Testis (tissue), 5 donors: ENCODE data around the gene PRAF2. TPM values are rescaled to one million over a fixed set of nuclear protein-coding genes. Genes with fewer than 3 reads are reported as not detected.

Source experiments
- DNase-seq: peaks from one replicate; pipeline ENCODE4 v3.0.0-alpha.2; 2019
- H3K27ac ChIP-seq, 2 donors: fragments of 200-600 bp; sonication (generic); one replicate each; pipeline ENCODE4 v1.5.1; 2019
- H3K27me3 ChIP-seq: fragments of 200-600 bp; sonication (generic); one replicate; pipeline ENCODE4 v1.5.1; 2019
- H3K36me3 ChIP-seq: fragments of 200-600 bp; sonication (generic); one replicate; pipeline ENCODE4 v1.5.1; 2017; ENCODE audit warnings: low read depth; ENCODE audit errors: missing control alignments
- H3K4me1 ChIP-seq: fragments of 200-600 bp; sonication (generic); one replicate; pipeline ENCODE4 v1.5.1; 2019
- H3K4me3 ChIP-seq, 2 donors: fragments of 200-600 bp; sonication (generic); one replicate each; pipeline ENCODE4 v1.5.1; 2017 to 2019
- H3K9me3 ChIP-seq: fragments of 200-600 bp; sonication (generic); one replicate; pipeline ENCODE4 v1.5.1; 2017
- CTCF ChIP-seq, 3 experiments: fragments of 450-650 bp in 2 of 3; fragments of 200-600 bp in 1 of 3; sonication (generic) in 1 of 3; IDR thresholded peaks; one replicate each; pipeline ENCODE4 v1.5.1; 2016 to 2019; ENCODE audit warnings: antibody characterized with exemption in 3 of 3, mild to moderate bottlenecking in 2 of 3, moderate library complexity in 1 of 3
- POLR2A ChIP-seq: fragments of 450-650 bp; IDR thresholded peaks from one replicate; pipeline ENCODE4 v1.6.1; 2017; ENCODE audit warnings: antibody characterized with exemption, mild to moderate bottlenecking, moderate library complexity
- WGBS, 2 donors: methylation state at CpG; one replicate each; pipeline ENCODE4 v1.1.5; 2018; 5-methylcytosine and 5-hydroxymethylcytosine counted together
- intact Hi-C: fragments of 100-400 bp; cut with DNase I; formaldehyde crosslinking; loops from one replicate; pipeline ENCODE4 v1.15.1; 2023; ENCODE audit warnings: low total_unique reads
- long read RNA-seq, 2 donors: transcript quantifications; one replicate each; lab custom pipeline, GENCODE V29; 2026
- polyA plus RNA-seq: library from polyadenylated mRNA; stranded (reverse); fragments of 350-450 nt; fragmentation: Illumina TruSeq; extraction: RNeasy Lipid Tissue Mini Kit (QIAGEN cat#74804); gene quantifications from one replicate; pipeline ENCODE4 v1.2.3, GENCODE V29; 2014; ENCODE audit warnings: low read depth, low replicate concordance; ENCODE audit not compliant: insufficient read depth
- total RNA-seq, 2 donors: library from RNA; depleted of rRNA; stranded (reverse); fragments of >200 nt; gene quantifications; one replicate each; pipeline ENCODE4 v1.2.3, GENCODE V29; 2016

The PRAF2 gene
- total RNA-seq (10 to 100 TPM; 43.7 to 58.7 TPM), polyA plus RNA-seq (60.9 TPM)
- long read RNA-seq, donor 1, transcript PRAF2-202 (3 exons, 1,334 nt) = major isoform, 52 of 55 reads
- long read RNA-seq, donor 1, partial matches to known transcripts = 0 of 55 reads
- long read RNA-seq, donor 1, other reads (novel, unspliced or antisense) = 0 of 55 reads
- long read RNA-seq, donor 2, transcript PRAF2-202 (3 exons, 1,334 nt) = major isoform, 49 of 50 reads
- long read RNA-seq, donor 2, partial matches to known transcripts = 0 of 50 reads
- long read RNA-seq, donor 2, other reads (novel, unspliced or antisense) = 0 of 50 reads

GRCh38 chrX:49073601-49074575 lies at the start of gene PRAF2:
PRAF2 (minus strand) TSS chrX:49074002; CDS start chrX:49073987, 15 bp downstream.
- Histone ChIP-seq H3K4me3 (peak within 1 kb of the TSS; percentile 49 to 64), H3K4me1 (peaks cover 4% of the 10 kb centered on the region), H3K9me3 (no peaks in the 10 kb centered on the region), H3K27ac (peak within 1 kb of the TSS in 1 of 2 donors; percentile 72), H3K36me3 (no peaks in the 10 kb centered on the region), H3K27me3 (no peaks in the 10 kb centered on the region)
- DNase-seq = peak; percentile 95
- intact Hi-C loops = no loop called here
- TF ChIP-seq POLR2A = no peak
- no peak for TF ChIP-seq CTCF (IDR thresholded peaks at IDR 0.05)
- WGBS, 2 donors = 0 to 3% methylated on average over 4 to 32 of the region's 61 CpGs

- Histone ChIP-seq H3K9me3 (no peaks in the 10 kb centered on the region), H3K4me3 (no peak overlapping the region), H3K27ac (no peak overlapping the region), H3K36me3 (no peaks in the 10 kb centered on the region), H3K4me1 (no peaks in the 10 kb centered on the region), H3K27me3 (no peaks in the 10 kb centered on the region)
- DNase-seq = no peak
- 75 to 85% methylated on average over 4 to 5 of the region's 5 CpGs for WGBS, 2 donors
- TF ChIP-seq CTCF (IDR thresholded peaks at IDR 0.05) (no peak), POLR2A (no peak)
- intact Hi-C loops = no loop called here
Observed at GRCh38 chrX:49122499-49122898, 48.7 kb upstream of the PRAF2 start.

- Histone ChIP-seq H3K4me3 (no peak overlapping the region), H3K36me3 (no peaks in the 10 kb centered on the region), H3K27me3 (no peaks in the 10 kb centered on the region), H3K9me3 (no peaks in the 10 kb centered on the region), H3K27ac (no peak overlapping the region), H3K4me1 (no peaks in the 10 kb centered on the region)
- 50 to 60% methylated on average over 1 of the region's 1 CpG for WGBS, 2 donors
- DNase-seq = no peak
- intact Hi-C loops = no loop called here
- TF ChIP-seq POLR2A (no peak), CTCF (IDR thresholded peaks at IDR 0.05) (no peak)
Observed at GRCh38 chrX:49120091-49120490, 46.3 kb upstream of the PRAF2 start.

GRCh38 chrX:49117581-49117980 lies 43.8 kb upstream of the PRAF2 start:
- Histone ChIP-seq H3K27ac (no peak overlapping the region), H3K36me3 (no peaks in the 10 kb centered on the region), H3K4me1 (no peaks in the 10 kb centered on the region), H3K4me3 (no peak overlapping the region), H3K9me3 (no peaks in the 10 kb centered on the region), H3K27me3 (no peaks in the 10 kb centered on the region)
- intact Hi-C loops = no loop called here
- 72 to 75% methylated on average over 6 of the region's 6 CpGs for WGBS, 2 donors
- DNase-seq = no peak
- TF ChIP-seq POLR2A (no peak), CTCF (IDR thresholded peaks at IDR 0.05) (no peak)
